ENCODE measurements around the gene CCDC102A. TPM values are rescaled to one million over a fixed set of nuclear protein-coding genes. Genes with fewer than 3 reads are reported as not detected.

Gene CCDC102A
- total and polyA plus RNA-seq, 2 of the 13 experiments (the other 11 are each of a cell fraction or from before 2014, with no cell fraction given): 2.1 to 2.8 TPM

GRCh38 chr16:57514791-57515600, 21.4 kb downstream of the CCDC102A start:
- H3K4me3 ChIP-seq (replicated peaks in 1 of 3; ENCODE audit: insufficient read depth in 1 of 3, low read depth in 2 of 3, low read length in 3 of 3): no peak overlapping the region
- no peaks in the 10 kb centered on the region for H3K79me2 ChIP-seq (ENCODE audit: insufficient read depth, low read length)
- H4K20me1 ChIP-seq (ENCODE audit: insufficient read depth, low read length): no peaks in the 10 kb centered on the region
- in situ Hi-C loops (cut with HindIII; ENCODE audit: extremely low pct_ligation_motif_present, low pct_unique_long_range_greater_than_20kb) (loop anchor here (5.0 kb wide), 3 partner anchors 38 to 213 kb away; no protein-coding TSS in a partner anchor), intact Hi-C loops (cut with micrococcal nuclease; ENCODE audit: unreplicated experiment) (no loop called here)
- no peak for FAIRE-seq
- WGBS (ENCODE audit: low lambda C conversion rate): 72% methylated on average over 22 of the region's 23 CpGs
- no peak for TF ChIP-seq NFE2 (CRISPR knock-in tag; IDR thresholded peaks at IDR 0.05)
- no peak for TF ChIP-seq TOPORS (CRISPR knock-in tag; IDR thresholded peaks at IDR 0.05)
- TF ChIP-seq AHDC1 (CRISPR knock-in tag; IDR thresholded peaks at IDR 0.05; ENCODE audit: borderline replicate concordance): no peak
- TF ChIP-seq ZFX (CRISPR knock-in tag; IDR thresholded peaks at IDR 0.05; ENCODE audit: low read depth): peak; percentile 8; the same call in 1 of the 2 replicates
- peak; percentile 36; the same call in 1 of the 2 replicates for TF ChIP-seq ZNF687 (CRISPR knock-in tag; IDR thresholded peaks at IDR 0.05)
- TF ChIP-seq ZFP91 (CRISPR knock-in tag; IDR thresholded peaks at IDR 0.05; ENCODE audit: borderline replicate concordance): 0 out of 2 replicates have a peak, but pooled peaks have one; percentile 21
- BruUV-seq (replicated peaks): no TSS peak
- no peaks in the 10 kb centered on the region for H3K9me3 ChIP-seq (ENCODE audit: low read length)
- no peak overlapping the region for H3K27ac ChIP-seq (ENCODE audit: extremely low read length, insufficient read depth, low read length)
- H3K27me3 ChIP-seq (ENCODE audit: control insufficient read depth in 1 of 2, insufficient read depth in 2 of 2, low read length in 2 of 2): 0 out of 5 replicates have a peak, but pooled peaks cover 0 to 1% of the 10 kb centered on the region in 2 experiments
- CTCF ChIA-PET (ENCODE audit: low intra/inter-chr PET ratio, low total read pairs): no interaction called here
- peaks cover 31% of the 10 kb centered on the region for H3K4me1 ChIP-seq (ENCODE audit: insufficient read depth, low read length)
- POLR2A ChIA-PET: interaction anchor here (3.5 kb wide), 1 partner anchor 43 kb away, joined by 12 read pairs; no protein-coding TSS in a partner anchor
- no peak overlapping the region for H3K9ac ChIP-seq (ENCODE audit: insufficient read depth, low read depth, low read length)
- no peak for DNase-seq (ENCODE audit: low spot score)
- H3K4me2 ChIP-seq (ENCODE audit: low read depth, low read length): no peak overlapping the region
- H2AFZ ChIP-seq (ENCODE audit: low read length): no peak overlapping the region
- ATAC-seq: no peak
- H3K36me3 ChIP-seq (replicated peaks in 1 of 2; ENCODE audit: control insufficient read depth in 1 of 2, insufficient read depth in 2 of 2, low read length in 2 of 2): no peaks in the 10 kb centered on the region

Data from HepG2 (cell line).